GM21723 (cell line): ENCODE results near the gene KRTAP10-12.

Source experiments
- ATAC-seq: cut with Tn5 transposase; IDR thresholded peaks from one replicate; pipeline ENCODE4 v1.9.1; 2021; ENCODE audit warnings: mild to moderate bottlenecking, moderate library complexity; ENCODE audit not compliant: unreplicated experiment

The KRTAP10-12 gene

GRCh38 chr21:44697811-44698734 is 1.1 kb downstream of the KRTAP10-12 start:
- ATAC-seq, result no peak

GRCh38 chr21:44699502-44700001 is 2.6 kb downstream of the KRTAP10-12 start:
- ATAC-seq, result no peak

DNA sequence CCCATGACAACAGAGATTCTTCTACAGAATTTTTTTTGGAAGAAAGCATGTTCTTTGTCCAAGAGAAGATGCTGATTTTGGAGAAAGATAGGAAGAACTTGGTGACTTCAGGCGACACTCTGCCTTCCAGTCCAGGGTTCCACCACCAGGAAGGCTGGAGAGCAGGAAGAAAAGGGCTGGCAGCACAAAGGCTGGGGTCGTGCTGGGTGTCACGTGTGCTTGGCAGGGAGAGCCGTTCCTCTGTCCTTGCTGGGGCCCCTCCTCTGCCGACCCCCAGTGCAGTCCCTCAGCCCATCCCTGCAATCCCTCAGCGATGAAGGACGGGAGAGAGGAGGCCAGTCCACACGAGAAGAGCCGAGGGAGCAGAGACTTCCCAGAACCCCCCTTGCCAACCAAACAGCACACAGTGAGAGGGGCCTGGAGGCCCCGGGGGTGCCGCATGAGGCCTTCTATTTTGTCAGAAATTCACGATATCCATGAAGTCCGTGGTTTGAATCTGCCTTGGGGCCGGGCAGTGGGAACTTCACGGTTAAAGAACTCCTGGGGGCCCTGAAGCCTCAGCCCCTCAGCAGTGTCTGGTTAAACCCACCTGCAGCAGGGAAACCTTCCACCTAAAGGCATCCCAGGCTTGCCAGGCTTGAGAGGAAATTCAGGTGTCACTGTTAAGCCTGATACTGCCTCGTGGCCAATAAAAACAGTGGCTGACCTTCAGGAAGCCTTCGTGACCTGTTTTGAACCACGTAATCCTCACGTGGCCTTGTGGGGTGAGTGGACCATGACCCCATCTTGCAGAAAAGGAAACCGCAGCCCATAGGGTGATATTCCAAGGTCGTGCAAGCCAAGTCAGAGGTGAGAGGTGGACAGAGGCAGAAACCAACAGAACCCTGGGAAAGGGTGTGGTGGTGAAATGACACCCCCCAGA is 3.4 kb downstream of the KRTAP10-12 start:
- no peak for ATAC-seq

DNA sequence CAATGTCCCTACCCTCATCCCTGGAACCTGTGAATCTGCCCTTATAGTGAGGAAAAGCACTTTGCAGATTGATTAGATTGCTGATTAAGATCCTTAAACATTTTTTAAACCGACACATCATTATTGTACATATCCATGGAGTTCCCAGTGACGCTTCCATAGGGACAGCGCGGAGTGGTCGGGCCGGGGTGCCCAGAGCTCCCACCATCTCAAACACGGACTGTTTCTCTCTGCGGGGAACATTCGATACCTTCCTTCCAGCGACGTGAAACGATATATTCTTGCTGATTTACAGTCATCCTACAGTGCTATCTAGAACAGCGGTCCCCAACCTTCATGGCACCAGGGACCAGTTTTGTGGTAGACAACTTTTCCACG is 4.0 kb downstream of the KRTAP10-12 start:
- no peak for ATAC-seq

DNA sequence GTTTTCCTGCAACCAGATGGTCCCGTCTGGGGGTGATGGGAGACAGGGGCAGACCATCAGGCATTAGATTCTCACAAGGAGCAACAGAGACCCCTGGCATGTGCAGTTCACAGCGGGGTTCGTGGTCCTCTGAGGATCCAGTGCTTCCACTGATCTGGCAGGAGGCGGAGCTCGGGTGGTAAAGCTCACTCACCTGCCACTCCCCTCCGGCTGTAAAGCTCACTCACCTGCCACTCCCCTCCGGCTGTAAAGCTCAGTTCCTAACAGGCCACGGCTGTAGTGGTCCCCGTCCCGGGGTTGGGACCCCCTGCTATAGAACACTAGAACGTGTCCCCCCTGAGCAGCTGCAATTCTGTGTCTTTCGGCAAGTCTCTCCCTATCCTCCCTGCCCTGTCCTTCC is 4.6 kb downstream of the KRTAP10-12 start:
- no peak for ATAC-seq

GRCh38 chr21:44702111-44702972 is 5.4 kb downstream of the KRTAP10-12 start:
- ATAC-seq, result no peak

- ATAC-seq, result no peak
Measured at GRCh38 chr21:44702973-44703730, 6.2 kb downstream of the KRTAP10-12 start.

GRCh38 chr21:44703731-44704635 is 7.0 kb downstream of the KRTAP10-12 start:
- ATAC-seq, result no peak

DNA sequence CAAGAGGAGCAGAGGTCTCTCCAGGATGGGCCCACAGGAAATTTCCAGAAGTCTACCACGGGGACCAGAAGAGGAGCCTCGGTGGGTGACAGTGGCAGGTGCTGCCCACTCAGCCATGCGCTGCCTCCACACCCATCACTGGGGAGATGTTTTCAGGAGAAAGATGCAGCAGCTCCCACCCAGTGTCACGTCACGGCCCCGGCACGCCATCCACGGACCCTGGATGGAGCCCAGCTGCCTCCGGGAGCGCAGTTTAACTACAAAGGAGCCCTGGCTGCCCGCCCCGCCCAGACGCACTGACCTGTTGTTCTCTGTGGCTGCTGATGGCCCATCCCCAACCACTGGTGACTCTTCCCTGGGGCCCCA is 7.6 kb downstream of the KRTAP10-12 start:
- no peak for ATAC-seq

DNA sequence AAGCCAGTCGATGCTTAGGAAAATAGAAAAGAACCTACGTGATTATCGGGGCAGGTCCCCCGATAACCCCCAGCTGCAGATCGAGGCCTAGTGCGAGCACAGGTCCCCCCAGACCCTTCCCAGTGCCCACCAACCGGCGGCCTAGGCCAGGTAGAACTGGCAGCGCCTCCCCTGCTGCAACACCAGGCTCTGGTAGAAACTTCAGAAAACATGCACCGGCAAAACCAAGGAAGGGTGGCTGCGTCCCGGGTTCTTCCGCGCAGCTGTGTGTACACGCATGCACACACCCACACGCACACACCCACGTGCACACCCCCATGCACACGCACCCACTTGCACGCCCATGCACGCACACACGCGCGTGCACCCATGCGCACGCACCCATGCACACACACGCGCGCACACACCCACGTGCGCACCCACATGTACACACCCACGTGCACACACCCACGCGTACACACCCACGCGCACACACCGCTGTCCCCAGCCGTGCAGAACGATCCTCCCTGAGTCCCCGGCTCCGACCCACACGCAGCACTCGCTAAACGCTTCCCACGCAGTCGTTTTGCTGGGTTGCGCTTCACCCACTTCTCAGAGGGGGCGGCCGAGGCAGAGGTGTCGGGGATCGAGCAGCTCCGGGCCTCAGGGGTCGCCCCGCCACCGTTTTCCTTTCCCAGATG is 9.2 kb downstream of the KRTAP10-12 start:
- no peak for ATAC-seq

- ATAC-seq, result no peak
Measured at GRCh38 chr21:44706706-44707581, 10.0 kb downstream of the KRTAP10-12 start.

DNA sequence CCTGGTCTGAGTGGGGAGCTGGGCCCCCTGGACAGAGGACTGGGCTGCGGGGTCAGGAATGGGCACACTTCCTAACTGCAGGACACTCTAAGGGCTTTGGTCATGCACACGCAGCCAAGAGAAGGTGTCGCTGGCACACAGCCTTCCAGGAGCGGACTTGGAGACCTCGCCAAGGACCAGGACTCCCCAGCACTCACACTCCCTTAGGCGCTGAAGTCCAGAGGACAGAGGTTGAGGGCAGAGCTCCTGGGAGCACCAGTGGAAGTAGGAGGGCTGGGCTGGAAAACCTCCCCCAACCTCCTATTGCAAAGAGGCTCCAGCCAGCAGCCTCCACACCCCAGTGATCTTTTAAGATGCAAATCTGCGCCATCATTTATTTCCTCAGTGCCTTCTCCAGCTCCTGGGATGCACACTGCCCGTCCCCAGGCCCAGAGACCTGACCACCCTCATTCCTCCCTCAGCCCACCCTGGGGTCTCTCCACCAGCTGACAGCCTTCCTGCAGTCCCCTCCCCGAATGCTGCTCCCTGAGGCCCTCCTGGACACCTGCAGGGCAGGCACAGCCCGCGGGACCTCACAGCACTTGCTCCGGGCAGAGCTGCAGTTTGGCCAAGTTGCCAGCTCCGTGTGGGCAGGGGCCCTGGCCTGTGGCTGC is 11.4 kb downstream of the KRTAP10-12 start:
- no peak for ATAC-seq

- ATAC-seq, result no peak
Measured at GRCh38 chr21:44708866-44709425, 12.0 kb downstream of the KRTAP10-12 start.

DNA sequence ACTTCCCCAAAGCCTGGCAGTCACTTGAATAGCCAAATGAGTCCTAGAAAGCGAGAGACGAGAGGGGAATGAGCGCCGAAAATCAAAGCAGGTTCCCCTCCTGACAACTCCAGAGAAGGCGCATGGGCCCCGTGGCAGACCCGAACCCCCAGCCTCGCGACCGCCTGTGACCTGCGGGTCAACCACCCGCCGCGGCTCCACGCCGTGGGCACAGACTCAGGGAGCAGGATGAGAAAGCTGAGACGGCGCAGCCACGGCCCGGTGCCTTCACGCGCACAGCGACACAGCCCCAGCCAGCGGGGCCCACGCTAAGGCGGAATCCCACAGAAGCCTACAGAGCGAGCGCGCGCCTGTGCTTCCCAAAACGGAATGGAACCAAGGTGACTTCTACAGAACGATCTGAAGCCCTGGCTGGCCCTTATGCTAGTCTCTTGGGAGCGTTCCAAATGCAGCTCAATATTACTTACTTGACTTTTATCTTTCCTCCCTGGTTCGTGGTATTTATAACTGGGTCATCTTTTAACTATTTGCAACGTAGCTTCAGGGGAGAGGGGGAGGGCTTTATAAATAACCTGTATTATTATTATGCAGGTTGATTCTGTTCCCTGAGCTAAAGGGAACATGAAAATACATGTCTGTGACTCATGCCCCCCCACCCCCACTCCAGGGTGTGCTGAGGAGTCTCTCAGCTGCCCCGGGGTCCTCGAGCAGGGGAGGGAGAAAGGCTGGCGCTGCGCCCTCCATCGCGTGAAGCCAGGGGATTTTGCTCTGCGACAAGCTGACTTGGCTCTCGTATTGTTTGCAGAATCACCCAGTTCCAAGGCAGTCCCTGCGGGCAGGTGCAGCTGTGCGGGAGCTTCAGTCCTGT is 12.7 kb downstream of the KRTAP10-12 start:
- no peak for ATAC-seq

DNA sequence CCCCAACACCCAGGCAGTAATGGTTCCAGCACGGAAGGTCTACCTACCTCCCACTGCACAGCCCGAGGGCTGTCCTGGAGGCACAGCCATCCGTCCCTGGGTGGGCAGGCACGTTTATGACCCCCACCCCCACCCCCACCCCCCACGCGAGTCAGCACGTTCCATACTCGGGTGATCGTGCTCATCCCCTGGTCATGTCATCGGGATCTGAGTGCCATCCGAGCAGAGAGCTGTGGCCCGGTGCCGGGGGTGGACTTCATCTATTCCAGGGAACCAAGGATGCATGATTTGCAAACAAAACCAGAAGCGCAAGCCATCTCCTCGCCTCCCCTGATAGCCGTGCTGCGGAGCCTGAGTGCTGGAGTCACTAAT is 13.3 kb downstream of the KRTAP10-12 start:
- no peak for ATAC-seq
